DMS153 treated with DMSO at 0.1 percent for 48 hours (cell line): ENCODE results near the gene GPR101.
"Not testable (repeated sequence)": the region's sequence is repeated elsewhere in the genome, so short reads cannot be mapped to it uniquely, and the experiment has no call there.

ENCODE experiments used
- DNase-seq: peaks from one replicate; lab custom pipeline; 2025; ENCODE audit not compliant: unreplicated experiment; lab: John Stamatoyannopoulos, UW

GPR101 gene

GRCh38 chrX:137028699-137029098 lies 5.1 kb downstream of the GPR101 start:
- DNase-seq = no peak

GRCh38 chrX:137025930-137026329 lies 7.9 kb downstream of the GPR101 start:
- no peak for DNase-seq

GRCh38 chrX:137000236-137000635 lies 33.6 kb downstream of the GPR101 start:
- DNase-seq = not testable (repeated sequence)

- DNase-seq = no peak
These were observed 34.8 kb downstream of the GPR101 start for GRCh38 chrX:136999024-136999423.
